Measurements from ENCODE around the gene HRH3. TPM values are rescaled to one million over a fixed set of nuclear protein-coding genes. Genes with fewer than 3 reads are reported as not detected.

Gene HRH3
- total RNA-seq, 3 donors from 2014 or later (not counting 1 experiment from before 2014, with no cell fraction given): not detected

- WGBS (ENCODE audit: insufficient coverage): 62% methylated on average over 38 of the region's 38 CpGs
- H3K27me3 Mint-ChIP-seq (ENCODE audit: low read depth in 2 of 2): peaks cover 14 to 39% of the 10 kb centered on the region in 2 donors
- intact Hi-C loops (cut with micrococcal nuclease): no loop called here
These were observed 1.9 kb downstream of the HRH3 start for GRCh38 chr20:62217913-62218773.

GRCh38 chr20:62216636-62217566 is 3.2 kb downstream of the HRH3 start:
- no peak for DNase-seq
- Mint-ChIP-seq H3K4me3 (no peak overlapping the region), H3K27ac (no peak overlapping the region), H3K9me3 (no peaks in the 10 kb centered on the region), H3K36me3 (no peaks in the 10 kb centered on the region), H3K4me1 (peaks cover 0 to 4% of the 10 kb centered on the region in 2 donors), H3K27me3 (ENCODE audit: low read depth in 2 of 2) (peaks cover 7 to 30% of the 10 kb centered on the region in 2 donors)
- no peaks in the 10 kb centered on the region for H3K36me3 ChIP-seq (ENCODE audit: control insufficient read depth, insufficient read depth, low read length)
- intact Hi-C loops (cut with micrococcal nuclease): no loop called here
- ATAC-seq: no peak
- TF ChIP-seq, protein P1, sequence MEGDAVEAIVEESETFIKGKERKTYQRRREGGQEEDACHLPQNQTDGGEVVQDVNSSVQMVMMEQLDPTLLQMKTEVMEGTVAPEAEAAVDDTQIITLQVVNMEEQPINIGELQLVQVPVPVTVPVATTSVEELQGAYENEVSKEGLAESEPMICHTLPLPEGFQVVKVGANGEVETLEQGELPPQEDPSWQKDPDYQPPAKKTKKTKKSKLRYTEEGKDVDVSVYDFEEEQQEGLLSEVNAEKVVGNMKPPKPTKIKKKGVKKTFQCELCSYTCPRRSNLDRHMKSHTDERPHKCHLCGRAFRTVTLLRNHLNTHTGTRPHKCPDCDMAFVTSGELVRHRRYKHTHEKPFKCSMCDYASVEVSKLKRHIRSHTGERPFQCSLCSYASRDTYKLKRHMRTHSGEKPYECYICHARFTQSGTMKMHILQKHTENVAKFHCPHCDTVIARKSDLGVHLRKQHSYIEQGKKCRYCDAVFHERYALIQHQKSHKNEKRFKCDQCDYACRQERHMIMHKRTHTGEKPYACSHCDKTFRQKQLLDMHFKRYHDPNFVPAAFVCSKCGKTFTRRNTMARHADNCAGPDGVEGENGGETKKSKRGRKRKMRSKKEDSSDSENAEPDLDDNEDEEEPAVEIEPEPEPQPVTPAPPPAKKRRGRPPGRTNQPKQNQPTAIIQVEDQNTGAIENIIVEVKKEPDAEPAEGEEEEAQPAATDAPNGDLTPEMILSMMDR (IDR thresholded peaks at IDR 0.05): no peak
- no peak overlapping the region for H3K27ac ChIP-seq (ENCODE audit: low read length)
- no peak overlapping the region for H3K4me3 ChIP-seq (ENCODE audit: low read length)
- peaks cover 6% of the 10 kb centered on the region for H3K4me1 ChIP-seq (ENCODE audit: control insufficient read depth, insufficient read depth, low read length)
- 71% methylated on average over 26 of the region's 26 CpGs for WGBS (ENCODE audit: insufficient coverage)
- no peaks in the 10 kb centered on the region for H3K9me3 ChIP-seq (ENCODE audit: control insufficient read depth, insufficient read depth, low read length)
- H3K27me3 ChIP-seq (ENCODE audit: control insufficient read depth, insufficient read depth, low read length): peaks cover 24% of the 10 kb centered on the region

More at GRCh38 chr20:62217913-62218773, 1.9 kb downstream of the HRH3 start:
- Histone ChIP-seq H3K4me1 (ENCODE audit: control insufficient read depth, insufficient read depth, low read length) (peaks cover 6% of the 10 kb centered on the region), H3K36me3 (ENCODE audit: control insufficient read depth, insufficient read depth, low read length) (no peaks in the 10 kb centered on the region), H3K27me3 (ENCODE audit: control insufficient read depth, insufficient read depth, low read length) (peaks cover 31% of the 10 kb centered on the region), H3K9me3 (ENCODE audit: control insufficient read depth, insufficient read depth, low read length) (no peaks in the 10 kb centered on the region), H3K27ac (ENCODE audit: low read length) (no peak overlapping the region), H3K4me3 (ENCODE audit: low read length) (no peak overlapping the region)
- Mint-ChIP-seq H3K4me1 (peaks cover 0 to 4% of the 10 kb centered on the region in 2 donors), H3K36me3 (no peaks in the 10 kb centered on the region), H3K4me3 (peak overlapping the region; percentile 37), H3K9me3 (no peaks in the 10 kb centered on the region), H3K27ac (no peak overlapping the region)
- TF ChIP-seq, protein P1 (IDR thresholded peaks at IDR 0.05): no peak
- no peak for ATAC-seq
- no peak for DNase-seq

DNA sequence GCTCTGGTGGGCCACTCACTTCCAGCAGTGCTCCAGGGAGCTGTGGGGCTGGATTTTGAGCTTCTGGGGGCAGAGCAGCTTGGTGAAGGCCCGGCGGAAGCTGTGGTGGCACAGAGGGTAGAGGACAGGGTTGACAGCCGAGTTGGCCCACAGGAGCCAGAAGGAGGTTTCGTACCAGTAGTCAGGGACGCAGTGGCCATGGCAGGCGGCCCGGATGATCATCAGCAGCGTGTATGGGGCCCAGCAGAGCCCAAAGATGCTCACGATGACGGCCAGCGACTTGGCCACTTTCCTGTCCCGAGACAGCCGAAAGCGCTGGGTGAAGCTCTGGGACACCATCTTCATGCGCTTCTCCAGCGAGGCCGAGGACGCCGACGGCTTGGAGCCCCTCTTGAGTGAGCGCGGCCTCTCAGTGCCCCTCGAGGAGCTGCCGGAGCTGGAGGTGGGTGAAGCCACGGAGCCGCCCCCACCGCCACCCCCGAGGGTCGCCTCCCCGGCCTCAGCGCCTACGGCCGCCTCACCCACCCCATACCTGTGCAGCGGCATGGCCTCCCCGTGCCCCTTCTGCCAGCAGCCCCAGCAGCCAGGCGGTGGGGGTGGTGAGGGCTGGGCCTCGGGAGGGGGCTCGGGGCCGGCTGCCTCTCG is 4.0 kb downstream of the HRH3 start:
- Mint-ChIP-seq H3K4me1 (peaks cover 0 to 3% of the 10 kb centered on the region in 2 donors), H3K27ac (no peak overlapping the region), H3K27me3 (ENCODE audit: low read depth in 2 of 2) (peaks cover 4 to 25% of the 10 kb centered on the region in 2 donors), H3K4me3 (no peak overlapping the region), H3K9me3 (no peaks in the 10 kb centered on the region), H3K36me3 (no peaks in the 10 kb centered on the region)
- no peak for DNase-seq
- no peaks in the 10 kb centered on the region for H3K9me3 ChIP-seq (ENCODE audit: control insufficient read depth, insufficient read depth, low read length)
- H3K36me3 ChIP-seq (ENCODE audit: control insufficient read depth, insufficient read depth, low read length): no peaks in the 10 kb centered on the region
- H3K27me3 ChIP-seq (ENCODE audit: control insufficient read depth, insufficient read depth, low read length): peaks cover 16% of the 10 kb centered on the region
- H3K4me1 ChIP-seq (ENCODE audit: control insufficient read depth, insufficient read depth, low read length): peaks cover 6% of the 10 kb centered on the region
- H3K27ac ChIP-seq (ENCODE audit: low read length): no peak overlapping the region
- 78% methylated on average over 39 of the region's 40 CpGs for WGBS (ENCODE audit: insufficient coverage)
- ATAC-seq: no peak
- intact Hi-C loops (cut with micrococcal nuclease): no loop called here
- H3K4me3 ChIP-seq (ENCODE audit: low read length): no peak overlapping the region
- TF ChIP-seq, protein P1 (IDR thresholded peaks at IDR 0.05): no peak

Measured in natural killer cell (primary cell).